SK-N-SH treated with all-trans-retinoic acid at 6 μM for 48 hours (cell line): ENCODE data around the gene PTDSS2.

Experiments
- ATAC-seq: fragments of 200-7000 bp; cut with Tn5 transposase; 3 replicates; pipeline ENCODE4 v1.9.1; 2020; ENCODE audit warnings: mild to moderate bottlenecking, moderate library complexity
- ARNTL ChIP-seq: fragments of 450-650 bp; formaldehyde crosslinking; IDR thresholded peaks from 2 replicates; pipeline ENCODE4 v1.5.0; 2020; ENCODE audit warnings: low read depth, mild to moderate bottlenecking, moderate library complexity, borderline replicate concordance
- CSDC2 ChIP-seq: fragments of 250-450 bp; sonication (Bioruptor Pico); IDR thresholded peaks from 2 replicates; pipeline ENCODE4 v1.5.0; 2020; ENCODE audit warnings: mild to moderate bottlenecking, moderate library complexity
- ESRRG ChIP-seq: fragments of 250-450 bp; sonication (Bioruptor Pico); IDR thresholded peaks from 2 replicates; pipeline ENCODE4 v1.6.1; 2021; ENCODE audit warnings: mild to moderate bottlenecking
- ISL1 ChIP-seq: fragments of 250-450 bp; sonication (Bioruptor Pico); IDR thresholded peaks from 2 replicates; pipeline ENCODE4 v2.1.2; 2022; ENCODE audit warnings: mild to moderate bottlenecking, moderate library complexity
- OSR1 ChIP-seq: fragments of 250-450 bp; sonication (Bioruptor Pico); IDR thresholded peaks from 2 replicates; pipeline ENCODE4 v1.8.0; 2022; ENCODE audit warnings: moderate library complexity, mild to moderate bottlenecking, inconsistent platforms
- POU6F1 ChIP-seq: fragments of 250-450 bp; sonication (Bioruptor Pico); IDR thresholded peaks from 2 replicates; pipeline ENCODE4 v1.8.0; 2021; ENCODE audit warnings: low read depth, mild to moderate bottlenecking, moderate library complexity, borderline replicate concordance
- PPARA ChIP-seq: fragments of 250-450 bp; sonication (Bioruptor Pico); IDR thresholded peaks from 2 replicates; pipeline ENCODE4 v1.5.0; 2020; ENCODE audit warnings: mild to moderate bottlenecking, borderline replicate concordance
- RARB ChIP-seq: fragments of 250-450 bp; sonication (Bioruptor Pico); IDR thresholded peaks from 2 replicates; pipeline ENCODE4 v1.8.0; 2021; ENCODE audit warnings: mild to moderate bottlenecking, moderate library complexity
- SNAI2 ChIP-seq: fragments of 250-450 bp; sonication (Bioruptor Pico); IDR thresholded peaks from 2 replicates; pipeline ENCODE4 v1.5.0; 2020; ENCODE audit warnings: mild to moderate bottlenecking, moderate library complexity
- TCF4 ChIP-seq: fragments of 250-450 bp; sonication (Bioruptor Pico); IDR thresholded peaks from 2 replicates; pipeline ENCODE4 v1.8.0; 2021; ENCODE audit warnings: mild to moderate bottlenecking, moderate library complexity, borderline replicate concordance
- TOX ChIP-seq: fragments of 250-450 bp; sonication (Bioruptor Pico); IDR thresholded peaks from 2 replicates; pipeline ENCODE4 v1.8.0; 2021; ENCODE audit warnings: mild to moderate bottlenecking, moderate library complexity, borderline replicate concordance
- ZC3H10 ChIP-seq: fragments of 250-450 bp; sonication (Bioruptor Pico); IDR thresholded peaks from 2 replicates; pipeline ENCODE4 v1.5.1; 2021; ENCODE audit warnings: mild to moderate bottlenecking, moderate library complexity
- ZFP3 ChIP-seq: fragments of 250-450 bp; sonication (Bioruptor Pico); IDR thresholded peaks from 2 replicates; pipeline ENCODE4 v1.5.0; 2020; ENCODE audit warnings: mild to moderate bottlenecking, moderate library complexity
- ZNF565 ChIP-seq: fragments of 450-650 bp; formaldehyde crosslinking; conservative IDR thresholded peaks from 2 replicates; pipeline ENCODE4 v1.5.0; 2020; ENCODE audit warnings: low read depth, mild to moderate bottlenecking, moderate library complexity
- ZNF8 ChIP-seq: fragments of 450-650 bp; formaldehyde crosslinking; IDR thresholded peaks from 2 replicates; pipeline ENCODE4 v1.5.0; 2020; ENCODE audit warnings: mild to moderate bottlenecking, moderate library complexity
- TF ChIP-seq, protein P1 (sequence below): fragments of 250-450 bp; sonication (Bioruptor Pico); IDR thresholded peaks from 2 replicates; pipeline ENCODE4 v1.8.0; 2020; ENCODE audit warnings: mild to moderate bottlenecking, moderate library complexity, borderline replicate concordance
- TF ChIP-seq, protein P2 (sequence below): fragments of 250-450 bp; sonication (Bioruptor Pico); IDR thresholded peaks from 2 replicates; pipeline ENCODE4 v1.5.1; 2021; ENCODE audit warnings: mild to moderate bottlenecking, moderate library complexity

Gene PTDSS2

GRCh38 chr11:538431-539051, 88.5 kb downstream of the PTDSS2 start:
- no peak for ATAC-seq
- TF ChIP-seq ISL1 = no peak
- TF ChIP-seq, protein P1, sequence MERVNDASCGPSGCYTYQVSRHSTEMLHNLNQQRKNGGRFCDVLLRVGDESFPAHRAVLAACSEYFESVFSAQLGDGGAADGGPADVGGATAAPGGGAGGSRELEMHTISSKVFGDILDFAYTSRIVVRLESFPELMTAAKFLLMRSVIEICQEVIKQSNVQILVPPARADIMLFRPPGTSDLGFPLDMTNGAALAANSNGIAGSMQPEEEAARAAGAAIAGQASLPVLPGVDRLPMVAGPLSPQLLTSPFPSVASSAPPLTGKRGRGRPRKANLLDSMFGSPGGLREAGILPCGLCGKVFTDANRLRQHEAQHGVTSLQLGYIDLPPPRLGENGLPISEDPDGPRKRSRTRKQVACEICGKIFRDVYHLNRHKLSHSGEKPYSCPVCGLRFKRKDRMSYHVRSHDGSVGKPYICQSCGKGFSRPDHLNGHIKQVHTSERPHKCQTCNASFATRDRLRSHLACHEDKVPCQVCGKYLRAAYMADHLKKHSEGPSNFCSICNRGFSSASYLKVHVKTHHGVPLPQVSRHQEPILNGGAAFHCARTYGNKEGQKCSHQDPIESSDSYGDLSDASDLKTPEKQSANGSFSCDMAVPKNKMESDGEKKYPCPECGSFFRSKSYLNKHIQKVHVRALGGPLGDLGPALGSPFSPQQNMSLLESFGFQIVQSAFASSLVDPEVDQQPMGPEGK (CRISPR knock-in tag) = no peak
- no peak for TF ChIP-seq TCF4 (CRISPR knock-in tag)

DNA sequence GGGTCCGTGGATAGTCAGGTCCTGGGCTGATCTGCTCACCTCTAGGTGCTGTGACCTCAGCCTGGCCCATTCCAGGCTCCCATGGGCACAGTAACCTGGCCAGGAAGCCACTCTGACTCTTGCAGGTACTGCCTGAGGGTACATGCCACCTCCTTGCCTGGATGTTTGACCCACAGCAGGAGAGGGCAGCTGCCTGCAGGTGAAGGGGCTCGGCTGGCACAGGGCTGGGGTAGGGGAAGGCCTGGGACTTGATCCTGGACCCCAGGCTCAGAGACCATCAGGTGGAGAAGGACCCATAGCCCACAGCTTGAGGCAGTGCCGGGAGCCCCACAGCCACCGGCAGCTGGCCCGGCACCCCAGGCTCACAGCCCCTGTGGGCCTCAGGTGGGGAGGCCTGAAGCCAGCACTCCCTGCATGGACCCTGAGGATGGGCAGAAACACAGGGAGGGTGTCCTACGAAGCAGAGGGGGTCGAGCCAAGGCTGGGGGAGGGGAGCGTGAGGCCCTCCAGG, 89.9 kb downstream of the PTDSS2 start:
- TF ChIP-seq ZC3H10 (CRISPR knock-in tag) (no peak), ZFP3 (CRISPR knock-in tag) (no peak), TOX (CRISPR knock-in tag) (no peak), ZNF8 (CRISPR knock-in tag) (no peak), RARB (CRISPR knock-in tag) (no peak), CSDC2 (CRISPR knock-in tag) (no peak), OSR1 (CRISPR knock-in tag) (no peak), ARNTL (CRISPR knock-in tag) (no peak), PPARA (CRISPR knock-in tag) (no peak), SNAI2 (CRISPR knock-in tag) (no peak), POU6F1 (CRISPR knock-in tag) (no peak), TCF4 (CRISPR knock-in tag) (no peak), ZNF565 (CRISPR knock-in tag) (no peak), ESRRG (CRISPR knock-in tag) (no peak)
- TF ChIP-seq, protein P1 (CRISPR knock-in tag) = no peak
- TF ChIP-seq, protein P2, sequence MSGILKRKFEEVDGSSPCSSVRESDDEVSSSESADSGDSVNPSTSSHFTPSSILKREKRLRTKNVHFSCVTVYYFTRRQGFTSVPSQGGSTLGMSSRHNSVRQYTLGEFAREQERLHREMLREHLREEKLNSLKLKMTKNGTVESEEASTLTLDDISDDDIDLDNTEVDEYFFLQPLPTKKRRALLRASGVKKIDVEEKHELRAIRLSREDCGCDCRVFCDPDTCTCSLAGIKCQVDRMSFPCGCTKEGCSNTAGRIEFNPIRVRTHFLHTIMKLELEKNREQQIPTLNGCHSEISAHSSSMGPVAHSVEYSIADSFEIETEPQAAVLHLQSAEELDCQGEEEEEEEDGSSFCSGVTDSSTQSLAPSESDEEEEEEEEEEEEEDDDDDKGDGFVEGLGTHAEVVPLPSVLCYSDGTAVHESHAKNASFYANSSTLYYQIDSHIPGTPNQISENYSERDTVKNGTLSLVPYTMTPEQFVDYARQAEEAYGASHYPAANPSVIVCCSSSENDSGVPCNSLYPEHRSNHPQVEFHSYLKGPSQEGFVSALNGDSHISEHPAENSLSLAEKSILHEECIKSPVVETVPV (CRISPR knock-in tag) = no peak
- no peak for ATAC-seq
